GM20431 (cell line): Measurements from ENCODE around the gene TACO1.

ENCODE experiments used
- in situ Hi-C: fragments of 300-500 bp; cut with MseI, MboI; formaldehyde crosslinking; loops from one replicate; pipeline ENCODE4 v1.15.0; 2020; ENCODE audit warnings: low sequenced_read_pairs; ENCODE audit not compliant: unreplicated experiment

The TACO1 gene

DNA sequence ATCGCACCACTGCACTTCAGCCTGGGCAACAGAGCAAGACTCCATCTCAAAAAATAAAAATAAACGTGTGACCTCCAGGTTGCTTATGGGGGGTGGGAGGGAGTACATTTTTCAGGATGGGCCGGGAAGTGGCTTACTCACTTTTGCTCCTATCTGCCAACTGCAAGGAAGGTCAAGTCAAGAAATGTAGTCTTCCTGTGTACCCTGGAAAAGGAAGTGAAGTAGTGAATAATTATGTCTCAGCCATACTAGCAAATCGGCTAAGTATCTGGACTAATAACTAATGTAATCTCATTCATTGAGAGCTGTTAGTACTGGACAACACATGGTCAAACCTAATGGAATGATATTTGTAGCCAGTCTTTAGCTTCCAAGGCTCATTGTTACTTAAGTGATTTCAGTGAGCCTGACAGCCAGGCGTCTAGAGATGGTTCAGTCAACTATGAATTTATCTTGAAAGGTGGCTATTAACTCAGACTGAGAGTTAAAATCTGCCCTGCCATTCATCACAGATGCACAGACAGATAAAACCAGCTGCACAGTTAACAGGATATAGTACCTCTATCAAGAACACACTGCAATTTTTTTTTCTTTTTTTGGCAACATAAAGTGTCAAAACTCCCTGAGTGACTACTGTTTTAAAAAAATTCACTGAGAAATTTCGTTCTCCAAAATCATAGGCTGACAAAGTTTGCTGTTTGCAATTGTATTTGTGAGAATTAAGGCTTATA is 3.7 kb upstream of the TACO1 start:
- in situ Hi-C loops: no loop called here

DNA sequence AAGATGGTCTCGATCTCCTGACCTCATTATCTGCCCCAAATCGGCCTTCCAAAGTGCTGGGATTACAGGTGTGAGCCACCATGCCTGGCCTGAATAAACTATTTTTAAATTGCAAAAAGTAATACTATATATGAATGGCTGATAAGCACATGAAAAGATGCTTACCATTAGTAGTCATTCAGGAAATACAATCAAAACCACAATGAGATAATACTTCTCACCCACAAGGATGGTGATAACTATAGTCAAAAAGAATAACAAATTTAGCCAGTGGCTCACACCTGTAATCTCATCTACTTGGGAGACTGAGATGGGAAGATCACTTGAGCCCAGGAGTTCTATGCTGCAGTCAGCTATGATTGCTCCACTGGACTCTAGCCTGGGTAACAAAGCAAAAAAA is 2.4 kb upstream of the TACO1 start:
- in situ Hi-C loops: no loop called here

DNA sequence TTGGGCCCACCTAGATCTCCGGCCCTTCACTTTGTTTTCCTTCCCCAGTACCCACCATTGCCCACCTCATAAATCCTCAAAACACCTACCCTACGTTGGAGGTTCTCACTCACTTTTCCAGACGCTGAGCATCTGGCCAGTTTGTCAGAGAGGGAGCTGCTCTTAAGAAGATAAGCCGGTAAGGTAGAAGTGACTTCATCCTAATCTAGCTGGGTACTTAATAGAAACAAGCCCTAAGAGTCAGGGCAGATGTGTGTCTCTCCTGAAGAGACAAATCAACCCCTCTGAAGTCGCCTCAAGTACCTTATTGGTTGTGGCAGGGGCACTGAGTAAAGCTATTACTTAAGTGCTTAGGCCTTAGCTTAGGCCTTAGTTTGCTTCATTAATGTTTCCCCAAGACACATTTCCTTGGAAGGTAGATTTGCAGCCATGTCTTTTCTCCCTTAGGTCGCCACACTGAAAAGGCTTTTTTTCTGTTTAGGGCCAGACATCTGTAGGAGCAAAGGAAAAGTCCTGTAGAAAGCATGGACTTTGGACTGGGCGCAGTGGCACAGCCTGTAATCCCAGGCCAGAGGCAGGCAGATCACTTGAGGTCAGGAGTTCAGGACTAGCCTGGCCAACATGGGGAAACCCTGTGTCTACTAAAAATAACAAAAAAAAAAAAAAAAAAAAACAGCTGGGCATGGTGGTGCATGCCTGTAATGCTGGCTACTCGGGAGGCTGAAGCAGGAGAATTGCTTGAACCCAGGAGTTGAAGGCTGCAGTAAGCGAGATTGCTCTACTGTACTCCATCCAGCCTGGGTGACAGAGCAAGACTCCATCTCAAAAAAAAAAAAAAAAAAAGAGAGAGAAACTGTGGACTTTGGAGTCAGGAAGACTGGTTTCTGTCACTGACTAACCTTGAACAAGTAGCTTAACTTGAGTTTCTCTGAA is 1.0 kb downstream of the TACO1 start:
- in situ Hi-C loops: no loop called here

DNA sequence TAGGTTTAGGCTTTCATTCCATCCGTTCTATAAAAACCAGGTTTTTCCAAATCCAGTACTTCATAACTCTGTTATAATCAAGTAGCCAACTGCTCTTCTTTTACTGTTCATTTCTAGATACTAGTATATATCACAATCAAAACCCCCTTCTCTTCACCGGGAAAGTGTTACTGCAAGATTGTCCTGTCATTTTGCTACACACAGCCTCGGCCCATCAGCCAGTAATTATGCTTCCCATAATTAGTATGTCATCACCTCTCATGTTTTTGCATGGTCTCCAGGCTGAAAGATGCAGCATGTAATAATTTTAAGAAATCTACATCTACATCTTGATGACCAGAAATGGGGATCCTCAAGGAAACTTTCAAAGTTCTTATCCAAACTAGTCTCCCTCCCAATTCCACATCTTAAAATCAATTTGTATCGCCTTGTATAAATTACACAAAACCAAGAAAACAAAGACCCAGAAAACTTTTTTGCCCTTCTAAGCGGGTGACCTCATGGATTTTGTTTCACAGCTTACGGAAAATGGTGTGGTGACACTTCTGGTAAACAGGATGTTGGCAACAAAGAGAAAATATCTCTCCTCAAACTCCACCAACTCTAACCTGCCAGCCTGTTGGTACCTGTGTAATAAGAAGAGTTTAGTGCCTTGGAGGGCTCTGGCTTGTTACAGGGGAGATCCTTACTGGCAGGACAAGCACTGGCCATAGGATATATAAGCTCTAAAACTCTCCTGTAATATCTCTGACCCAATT is 9.3 kb downstream of the TACO1 start:
- in situ Hi-C loops: loop anchor here (10.0 kb wide), 1 partner anchor 185 kb away; no protein-coding TSS in a partner anchor

DNA sequence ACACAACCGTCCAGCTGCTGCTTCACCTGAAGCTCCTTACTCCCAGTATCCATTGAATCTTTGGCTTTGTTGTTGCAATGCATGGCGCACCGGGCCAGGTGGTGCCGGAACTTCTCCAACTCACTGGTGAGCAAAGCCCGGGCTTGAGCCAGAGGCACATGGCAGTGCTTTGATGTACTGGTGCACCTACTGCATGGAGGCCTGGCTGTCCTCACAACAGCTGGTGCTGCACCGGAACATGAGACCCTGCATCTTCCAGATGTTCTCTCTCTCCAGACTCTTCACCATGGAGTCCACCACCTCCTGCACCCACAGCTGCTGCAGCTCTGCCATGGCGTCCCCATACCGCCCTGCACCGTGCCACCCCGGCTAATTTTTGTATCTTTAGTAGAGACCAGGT is 10.2 kb downstream of the TACO1 start:
- in situ Hi-C loops: loop anchor here (10.0 kb wide), 1 partner anchor 186 kb away; no protein-coding TSS in a partner anchor

DNA sequence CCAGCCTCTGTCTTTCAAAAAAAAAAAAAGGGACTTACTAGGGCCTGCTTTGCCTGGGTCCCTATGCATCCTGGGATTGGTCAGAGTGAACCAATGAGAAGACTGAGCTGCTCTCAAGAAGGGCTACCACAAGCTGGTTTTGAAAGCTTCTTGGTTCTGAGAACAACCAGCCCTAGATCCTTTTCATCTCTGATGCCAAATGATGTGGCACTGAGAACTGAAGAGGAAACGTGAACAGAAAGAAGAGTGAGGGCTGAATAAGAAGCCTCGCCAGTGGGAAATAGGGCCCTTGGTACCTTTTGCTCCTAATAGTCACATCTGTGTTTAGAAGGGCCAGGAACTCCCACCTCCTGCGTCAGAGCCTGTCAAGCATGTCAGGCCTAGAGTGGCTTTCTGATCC is 10.7 kb downstream of the TACO1 start:
- in situ Hi-C loops: loop anchor here (10.0 kb wide), 1 partner anchor 187 kb away; no protein-coding TSS in a partner anchor

DNA sequence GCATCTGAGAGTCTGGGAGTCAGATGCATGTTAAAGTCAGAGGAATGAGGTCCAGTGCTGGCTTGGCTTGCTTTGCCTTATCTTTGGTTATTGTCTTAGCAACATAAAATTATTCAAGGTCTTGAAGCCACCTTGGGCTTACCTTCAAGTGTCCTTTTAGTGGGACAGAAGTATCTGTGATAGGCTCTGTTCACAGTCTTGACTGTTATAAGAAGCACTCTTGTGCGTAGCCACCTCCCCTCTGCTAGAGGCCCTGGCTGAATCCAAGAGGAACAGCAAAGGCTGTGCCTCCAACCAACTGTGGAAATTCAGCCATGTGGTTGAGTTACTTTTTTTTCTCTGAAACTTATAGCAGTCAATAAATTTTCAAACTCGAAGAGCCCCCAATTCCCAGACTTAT is 13.0 kb downstream of the TACO1 start:
- in situ Hi-C loops: loop anchor here (10.0 kb wide), 1 partner anchor 189 kb away; no protein-coding TSS in a partner anchor

DNA sequence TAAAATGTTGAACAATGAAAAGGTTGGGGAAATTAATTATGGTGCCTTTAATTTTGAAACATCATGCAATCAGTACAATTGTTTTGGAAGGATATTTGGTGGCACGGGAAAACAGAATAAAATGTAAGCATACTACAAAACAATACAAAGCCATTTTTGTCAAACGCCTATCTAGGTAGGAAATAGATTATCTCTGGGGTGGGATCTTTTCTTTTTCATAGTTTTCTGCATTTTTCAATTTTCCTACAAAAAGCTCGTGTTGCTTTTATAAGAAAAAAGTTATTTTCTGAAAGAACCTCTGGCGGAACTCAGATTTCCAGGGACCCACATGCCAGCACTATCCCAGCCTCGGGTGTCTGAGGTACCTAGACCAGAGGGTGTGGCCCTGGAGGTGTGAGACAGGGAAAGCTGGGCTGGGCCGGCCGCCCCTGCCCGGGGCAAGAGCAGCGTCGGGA is 20.6 kb downstream of the TACO1 start:
- in situ Hi-C loops: no loop called here

DNA sequence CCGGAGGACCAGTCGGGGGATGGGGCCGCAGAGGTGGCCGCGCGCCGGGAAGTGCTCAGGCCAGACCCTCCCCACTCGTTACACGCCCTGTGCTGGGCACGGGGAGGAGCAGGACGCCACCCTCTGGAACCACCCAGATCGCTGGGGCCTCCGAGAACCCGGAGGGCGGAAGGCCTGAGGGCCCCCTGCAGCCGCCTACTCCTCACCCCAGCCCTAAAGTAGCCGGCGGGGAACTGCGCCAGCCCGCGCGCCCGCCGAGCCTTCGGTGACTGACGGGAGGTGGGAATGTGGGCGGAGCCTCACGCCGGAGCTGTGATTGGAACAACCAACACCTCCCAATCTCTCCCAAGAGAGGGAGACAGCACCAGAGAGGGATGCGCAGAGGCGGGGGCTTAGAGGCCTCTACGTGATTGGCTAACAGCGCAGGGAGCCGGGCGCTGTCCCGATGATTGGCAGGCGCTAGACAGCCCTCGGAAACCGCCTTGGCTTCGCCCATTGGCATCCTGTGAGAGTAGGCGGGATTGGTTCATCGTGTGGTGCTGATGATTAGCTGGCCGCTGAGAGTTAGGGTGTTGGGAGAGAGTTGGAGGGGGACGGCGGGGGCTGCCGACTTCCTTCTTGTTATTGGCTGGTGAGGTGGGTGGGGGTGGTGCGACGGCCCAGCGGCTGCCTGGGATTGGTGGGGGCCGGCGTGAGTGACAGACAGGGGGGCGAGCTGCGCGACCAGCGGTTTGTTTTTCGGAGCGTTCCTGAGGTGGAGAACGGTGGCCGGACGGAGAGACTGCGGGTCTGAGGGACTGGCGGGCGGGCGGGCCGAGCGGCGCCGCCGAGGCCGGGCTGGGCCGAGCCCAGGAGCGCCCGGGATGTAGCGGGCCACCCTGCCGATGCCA is 21.2 kb downstream of the TACO1 start, which contains the start of gene MAP3K3:
Gene MAP3K3 (plus strand): TSS at position 734 of the 890 bp plus-strand sequence. CDS start 343 bp downstream, outside the sequence.
- in situ Hi-C loops: no loop called here

DNA sequence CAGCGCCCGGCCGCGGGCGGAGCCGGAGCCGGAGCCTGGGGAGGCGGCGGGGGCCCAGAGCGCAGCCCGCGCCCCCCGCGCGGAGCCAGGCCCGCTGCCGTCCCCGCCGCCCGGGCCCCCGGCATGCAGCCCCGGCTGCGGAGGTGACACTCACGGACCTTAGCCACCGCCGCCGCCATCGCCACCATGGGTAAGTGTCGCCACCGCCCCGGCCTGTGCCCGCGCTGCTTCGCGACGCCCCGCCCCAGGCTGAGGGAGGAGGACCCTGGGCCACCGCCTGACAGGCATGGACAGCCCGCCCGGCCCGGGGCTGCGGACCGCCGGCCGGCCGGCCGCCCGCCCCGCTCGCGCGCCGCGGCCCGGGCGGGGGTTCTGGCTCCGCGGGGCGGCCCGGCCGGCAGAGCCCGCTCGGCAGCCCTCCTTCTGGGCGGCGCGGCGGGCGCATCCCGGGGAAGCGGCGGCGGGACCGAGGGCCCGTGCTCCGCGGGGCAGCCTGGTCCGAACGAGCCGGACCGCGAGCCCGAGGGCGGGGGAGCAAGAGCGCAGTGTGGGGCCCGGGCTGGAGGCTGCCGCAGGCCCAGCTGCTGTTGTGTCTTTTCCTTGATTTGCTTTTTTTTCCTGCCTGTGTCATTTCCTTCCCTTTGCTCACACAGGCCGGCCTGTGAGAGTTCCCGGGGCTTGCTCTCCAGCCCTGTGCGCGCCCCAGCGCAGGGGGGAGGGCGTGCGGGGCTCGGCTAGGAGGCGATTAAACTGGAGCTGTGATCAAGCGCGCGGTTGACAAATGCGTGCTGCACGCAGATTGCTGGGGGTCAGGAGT is 22.1 kb downstream of the TACO1 start:
- in situ Hi-C loops: no loop called here

DNA sequence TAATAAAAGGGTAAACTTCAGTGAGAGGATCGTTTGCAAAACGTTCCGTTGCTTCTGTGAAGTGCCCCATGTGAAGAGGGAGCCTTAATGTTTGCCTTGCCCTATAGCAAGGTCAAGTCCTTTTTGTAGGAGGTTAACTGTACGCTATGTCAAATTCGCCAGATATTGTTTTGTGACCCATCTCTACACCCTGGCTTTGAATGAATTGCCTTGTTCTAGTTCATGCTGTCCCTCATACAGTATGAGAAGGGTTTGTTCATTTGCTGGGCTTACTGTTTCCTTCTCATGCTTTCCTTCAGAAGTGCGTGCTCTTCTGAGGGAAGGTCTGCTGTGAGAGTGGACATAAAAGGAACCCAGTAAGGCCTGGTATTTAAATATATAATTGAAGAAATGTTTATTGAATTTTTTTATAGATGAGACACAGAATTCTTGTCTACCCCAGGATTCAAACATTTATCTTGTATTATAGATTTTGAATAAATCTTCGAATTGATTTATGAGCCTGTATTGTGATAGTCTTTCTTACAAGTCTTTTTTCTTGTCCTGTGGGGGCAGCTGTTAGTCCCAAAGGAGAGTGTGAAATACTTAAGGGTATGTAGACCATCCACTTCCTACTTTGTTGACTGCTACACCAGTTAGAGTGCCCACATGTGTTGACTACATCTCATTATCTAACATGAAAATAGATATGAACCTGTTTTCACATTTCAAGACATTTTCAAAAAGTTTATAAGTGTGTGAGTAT is 23.3 kb downstream of the TACO1 start:
- in situ Hi-C loops: no loop called here

DNA sequence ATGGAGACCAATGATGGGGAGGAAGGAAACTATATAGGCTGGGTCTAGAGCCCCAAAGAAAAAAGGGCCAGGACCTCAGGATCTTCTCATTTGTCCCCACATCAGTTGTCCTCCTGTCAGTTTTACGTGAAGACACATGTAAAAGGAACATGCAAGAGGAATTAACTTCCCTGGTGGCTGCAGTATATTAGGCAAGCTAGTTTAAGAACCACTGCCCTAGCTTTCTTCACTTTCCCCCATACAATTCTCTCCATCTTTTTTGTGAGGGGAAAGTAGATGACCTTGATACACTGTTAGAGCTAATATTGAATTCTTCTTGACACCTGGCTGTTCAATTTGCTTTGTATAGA is 23.8 kb downstream of the TACO1 start:
- in situ Hi-C loops: no loop called here

DNA sequence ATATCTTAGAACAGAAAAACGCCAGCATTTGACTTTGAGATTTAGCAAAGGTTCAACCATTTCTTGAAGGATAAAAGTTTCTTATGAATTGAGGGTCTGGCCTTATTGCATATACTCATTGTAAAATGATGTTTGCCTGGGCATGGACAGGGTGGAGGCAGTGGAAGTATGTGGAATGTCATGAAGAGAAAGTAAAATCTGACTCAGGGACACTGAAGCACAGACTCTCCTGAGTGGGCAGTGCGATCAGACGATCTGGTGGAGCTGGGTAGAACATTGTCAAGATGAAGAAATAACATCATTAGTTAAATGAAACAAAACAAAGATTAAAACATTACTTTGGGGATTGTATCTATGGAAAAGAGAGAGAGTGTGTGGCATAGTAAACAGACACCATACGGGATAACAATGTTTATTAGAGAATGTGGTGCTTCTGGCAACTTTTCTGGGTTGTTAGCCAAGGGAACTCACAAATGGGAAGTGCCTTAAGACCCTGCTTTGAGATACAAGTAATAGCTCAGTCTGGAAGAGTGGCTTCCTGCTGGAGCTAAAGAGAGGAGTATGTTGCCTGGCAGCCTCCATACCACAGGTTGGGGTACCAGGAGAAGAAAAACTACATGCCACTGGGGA is 26.0 kb downstream of the TACO1 start:
- in situ Hi-C loops: no loop called here

DNA sequence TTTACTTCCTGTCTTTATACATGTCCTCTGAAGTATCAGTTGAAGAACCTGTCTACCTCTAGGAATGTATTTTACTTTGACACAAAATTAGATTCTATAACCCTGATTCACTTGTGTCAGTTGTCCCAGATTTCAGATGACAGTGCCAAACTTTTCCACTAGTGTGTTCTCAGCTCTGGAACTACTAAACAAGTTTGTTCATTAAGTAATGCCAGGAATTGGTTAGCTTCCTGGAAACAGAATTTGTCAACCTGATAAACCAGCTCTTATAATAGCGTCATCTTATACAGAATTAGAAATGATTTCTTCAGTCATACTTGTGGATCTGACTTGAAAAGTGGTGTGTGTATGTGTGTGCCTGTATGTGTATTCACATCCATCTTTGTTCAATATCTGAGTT is 28.9 kb downstream of the TACO1 start:
- in situ Hi-C loops: no loop called here

DNA sequence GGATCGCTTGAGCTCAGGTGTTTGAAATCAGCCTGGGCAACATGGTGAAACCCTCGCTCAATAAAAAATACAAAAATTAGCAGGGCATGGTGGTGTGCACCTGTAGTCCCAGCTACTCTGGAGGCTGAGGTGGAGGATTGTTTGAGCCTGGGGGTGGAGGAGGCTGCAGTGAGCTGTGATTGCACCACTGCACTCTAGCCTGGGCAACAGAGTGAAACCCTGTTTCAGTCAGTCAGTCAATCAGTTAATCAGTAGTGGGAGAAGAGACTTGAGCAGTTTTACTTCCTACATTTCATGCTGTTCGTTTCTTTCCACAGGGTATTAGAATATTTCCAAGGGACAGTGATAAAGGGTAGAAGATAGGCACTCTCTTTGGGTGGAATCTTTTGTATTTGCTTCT is 30.4 kb downstream of the TACO1 start:
- in situ Hi-C loops: no loop called here

DNA sequence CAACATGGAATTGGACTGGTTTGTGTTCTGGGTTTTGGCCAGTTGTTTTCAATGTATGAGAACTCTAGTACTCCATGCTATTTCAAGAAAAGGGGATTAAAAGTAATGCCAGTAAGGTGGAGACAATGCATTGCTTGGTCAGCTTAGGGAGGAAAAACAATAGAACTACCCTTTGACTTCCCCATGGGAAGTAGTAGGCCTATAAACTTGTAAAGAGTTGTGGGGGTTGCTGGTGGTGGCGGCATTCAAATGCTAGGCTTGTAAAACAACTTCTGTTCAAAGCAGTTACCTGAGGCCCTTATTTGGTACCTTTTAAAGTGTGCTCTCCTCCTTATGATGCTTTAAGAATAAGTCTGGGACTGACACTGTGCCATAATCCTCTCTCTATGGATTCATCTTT is 30.9 kb downstream of the TACO1 start:
- in situ Hi-C loops: no loop called here

DNA sequence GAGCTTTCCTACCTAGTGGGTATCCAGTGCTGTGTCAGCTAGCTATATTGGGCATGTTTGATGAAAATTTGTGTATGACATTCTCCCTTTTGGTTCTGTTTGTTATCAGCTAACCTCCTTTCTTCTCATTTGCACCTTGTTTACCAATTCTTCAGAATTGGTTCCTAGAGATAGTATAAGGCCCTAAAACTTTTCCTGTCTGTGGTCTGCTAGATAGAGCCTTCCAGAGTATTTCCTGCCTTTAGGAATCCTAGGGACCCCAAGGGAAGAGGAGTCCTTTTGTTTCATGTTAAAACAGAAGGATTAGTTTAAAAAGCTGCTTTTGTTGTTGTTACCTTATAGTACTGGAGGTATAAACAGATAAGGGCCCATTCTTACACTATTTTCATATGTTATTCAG is 33.0 kb downstream of the TACO1 start:
- in situ Hi-C loops: no loop called here
